Esophagus muscularis mucosa (tissue), 4 donors: Measurements from ENCODE around the gene C5orf47. TPM values are rescaled to one million over a fixed set of nuclear protein-coding genes. Genes with fewer than 3 reads are reported as not detected.

Experiments
- DNase-seq: peaks from one replicate; pipeline ENCODE4 v3.0.0-alpha.2; 2017; ENCODE audit errors: extremely low spot score
- H3K27ac ChIP-seq, 4 donors: fragments of 200-600 bp; sonication (generic); replicated peaks in 1 of 4; 1 replicate in 3 of 4; 2 replicates in 1 of 4; pipeline ENCODE4 v1.5.1; 2016 to 2019; ENCODE audit warnings: mild to moderate bottlenecking in 1 of 4
- H3K27me3 ChIP-seq, 4 donors: fragments of 200-600 bp; sonication (generic); one replicate each; pipeline versions ENCODE4 v1.5.1 to v1.6.0; 2016 to 2019
- H3K36me3 ChIP-seq, 4 donors: fragments of 200-600 bp; sonication (generic); one replicate each; pipeline ENCODE4 v1.5.1; 2016 to 2019
- H3K4me1 ChIP-seq, 4 donors: fragments of 200-600 bp; sonication (generic); one replicate each; pipeline ENCODE4 v1.5.1; 2016 to 2019
- H3K4me3 ChIP-seq, 4 donors: fragments of 200-600 bp; sonication (generic); 1 replicate in 2 of 4; 2 replicates in 2 of 4; pipeline ENCODE4 v1.5.1; 2016 to 2019; ENCODE audit warnings: mild to moderate bottlenecking in 4 of 4, moderate library complexity in 1 of 4
- H3K9me3 ChIP-seq, 4 donors: fragments of 200-600 bp; sonication (generic); 1 replicate in 3 of 4; 2 replicates in 1 of 4; pipeline ENCODE4 v1.5.1; 2016 to 2019
- CTCF ChIP-seq, 3 experiments: fragments of 200-600 bp in 2 of 3; fragments of 450-650 bp in 1 of 3; sonication (generic) in 2 of 3; IDR thresholded peaks; one replicate each; pipeline ENCODE4 v1.5.1; 2017 to 2019; ENCODE audit warnings: antibody characterized with exemption in 3 of 3, mild to moderate bottlenecking in 2 of 3, moderate library complexity in 1 of 3
- EP300 ChIP-seq: sonication (generic); formaldehyde crosslinking; IDR thresholded peaks from one replicate; pipeline ENCODE4 v1.6.1; 2017; ENCODE audit warnings: antibody characterized with exemption
- POLR2A ChIP-seq: fragments of 450-650 bp; IDR thresholded peaks from one replicate; pipeline ENCODE4 v1.6.1; 2017; ENCODE audit warnings: antibody characterized with exemption, moderate library complexity, mild to moderate bottlenecking, low read depth
- POLR2AphosphoS5 ChIP-seq, 2 donors: sonication (generic); formaldehyde crosslinking; IDR thresholded peaks; one replicate each; pipeline ENCODE4 v1.6.1; 2017; ENCODE audit warnings: antibody characterized with exemption in 2 of 2
- WGBS: methylation state at CpG from one replicate; pipeline ENCODE4 v1.1.5; 2018; 5-methylcytosine and 5-hydroxymethylcytosine counted together
- intact Hi-C: fragments of 100-400 bp; cut with DNase I; formaldehyde crosslinking; loops from one replicate; pipeline ENCODE4 v1.15.1; 2023
- total RNA-seq, 4 donors: library from RNA; depleted of rRNA; stranded (reverse); fragments of >200 nt; gene quantifications; one replicate each; pipeline versions ENCODE4 v1.1.0 to v1.2.1, GENCODE V29; 2016

Gene C5orf47
- total RNA-seq, 4 donors from 2014 or later: not detected

GRCh38 chr5:173998531-173998930 is 9.6 kb downstream of the C5orf47 start:
- intact Hi-C loops: no loop called here
- TF ChIP-seq POLR2AphosphoS5 (IDR thresholded peaks at IDR 0.05) (no peak), EP300 (no peak), POLR2A (no peak)
- no peaks in the 10 kb centered on the region for H3K4me1 ChIP-seq
- H3K4me3 ChIP-seq: no peak overlapping the region
- no peak for DNase-seq
- peaks cover 0 to 3% (median 0%) of the 10 kb centered on the region in 4 donors for H3K27me3 ChIP-seq
- no peaks in the 10 kb centered on the region for H3K36me3 ChIP-seq
- 34% methylated on average over 4 of the region's 4 CpGs for whole genome bisulfite sequencing
- H3K9me3 ChIP-seq: no peaks in the 10 kb centered on the region
- H3K27ac ChIP-seq: no peak overlapping the region

GRCh38 chr5:174000076-174000475 is 11.1 kb downstream of the C5orf47 start:
- H3K4me3 ChIP-seq: no peak overlapping the region
- H3K4me1 ChIP-seq: no peaks in the 10 kb centered on the region
- TF ChIP-seq CTCF (IDR thresholded peaks at IDR 0.05): no peak
- TF ChIP-seq EP300: no peak
- TF ChIP-seq POLR2A: no peak
- TF ChIP-seq POLR2AphosphoS5 (IDR thresholded peaks at IDR 0.05): no peak
- no peaks in the 10 kb centered on the region for H3K36me3 ChIP-seq
- intact Hi-C loops: no loop called here
- no peak overlapping the region for H3K27ac ChIP-seq
- 79% methylated on average over 4 of the region's 4 CpGs for WGBS
- H3K9me3 ChIP-seq: no peaks in the 10 kb centered on the region
- no peak for DNase-seq
- H3K27me3 ChIP-seq: no peaks in the 10 kb centered on the region

- Histone ChIP-seq H3K36me3 (no peaks in the 10 kb centered on the region), H3K4me1 (no peaks in the 10 kb centered on the region), H3K9me3 (no peaks in the 10 kb centered on the region), H3K27me3 (no peaks in the 10 kb centered on the region), H3K4me3 (no peak overlapping the region), H3K27ac (no peak overlapping the region)
- intact Hi-C loops: no loop called here
- DNase-seq: no peak
- TF ChIP-seq CTCF (IDR thresholded peaks at IDR 0.05): no peak
- no peak for TF ChIP-seq POLR2AphosphoS5 (IDR thresholded peaks at IDR 0.05)
- no peak for TF ChIP-seq POLR2A
- no peak for TF ChIP-seq EP300
These were observed 14.8 kb downstream of the C5orf47 start for GRCh38 chr5:174003795-174004194.

GRCh38 chr5:174008922-174009321 is 20.0 kb downstream of the C5orf47 start:
- H3K36me3 ChIP-seq: no peaks in the 10 kb centered on the region
- H3K27me3 ChIP-seq: no peaks in the 10 kb centered on the region
- H3K9me3 ChIP-seq: no peaks in the 10 kb centered on the region
- WGBS: 92% methylated on average over 5 of the region's 5 CpGs
- intact Hi-C loops: no loop called here
- TF ChIP-seq POLR2A (no peak), EP300 (no peak), CTCF (IDR thresholded peaks at IDR 0.05) (no peak), POLR2AphosphoS5 (IDR thresholded peaks at IDR 0.05) (no peak)
- no peak for DNase-seq
- H3K27ac ChIP-seq: no peak overlapping the region
- H3K4me3 ChIP-seq: no peak overlapping the region
- H3K4me1 ChIP-seq: no peaks in the 10 kb centered on the region

GRCh38 chr5:174010365-174010764 is 21.4 kb downstream of the C5orf47 start:
- TF ChIP-seq POLR2AphosphoS5 (IDR thresholded peaks at IDR 0.05) (no peak), CTCF (IDR thresholded peaks at IDR 0.05) (no peak), POLR2A (no peak), EP300 (no peak)
- Histone ChIP-seq H3K36me3 (no peaks in the 10 kb centered on the region), H3K9me3 (no peaks in the 10 kb centered on the region), H3K4me3 (no peak overlapping the region), H3K27me3 (no peaks in the 10 kb centered on the region), H3K4me1 (no peaks in the 10 kb centered on the region), H3K27ac (no peak overlapping the region)
- WGBS: 68% methylated on average over 1 of the region's 1 CpG
- intact Hi-C loops: no loop called here
- no peak for DNase-seq
